DMS153 treated with DMSO at 0.1 percent for 48 hours (cell line): Measurements from ENCODE around the gene ARID1B.

ENCODE experiments used
- DNase-seq: peaks from one replicate; lab custom pipeline; 2025; ENCODE audit not compliant: unreplicated experiment; lab: John Stamatoyannopoulos, UW

ARID1B gene

DNA sequence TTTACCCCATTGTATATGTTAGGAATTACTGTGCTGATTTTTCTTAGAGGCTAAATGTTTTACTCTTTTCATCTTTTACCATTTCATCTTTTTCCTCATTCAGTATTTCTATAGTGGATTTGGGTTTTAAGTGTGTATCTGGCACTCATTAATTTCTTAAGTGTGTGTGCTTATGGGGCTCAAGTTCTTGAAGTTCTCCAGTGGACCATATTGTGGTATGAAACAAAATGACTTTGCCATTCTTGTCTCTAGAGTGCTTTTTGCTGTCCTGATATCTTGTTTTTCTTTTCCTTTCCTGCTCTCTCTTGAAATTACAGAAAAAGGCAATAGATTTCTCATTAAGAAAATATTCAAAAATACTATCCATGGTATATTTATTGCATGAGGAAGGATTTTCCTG is 123.1 kb downstream of the ARID1B start:
- DNase-seq = no peak

DNA sequence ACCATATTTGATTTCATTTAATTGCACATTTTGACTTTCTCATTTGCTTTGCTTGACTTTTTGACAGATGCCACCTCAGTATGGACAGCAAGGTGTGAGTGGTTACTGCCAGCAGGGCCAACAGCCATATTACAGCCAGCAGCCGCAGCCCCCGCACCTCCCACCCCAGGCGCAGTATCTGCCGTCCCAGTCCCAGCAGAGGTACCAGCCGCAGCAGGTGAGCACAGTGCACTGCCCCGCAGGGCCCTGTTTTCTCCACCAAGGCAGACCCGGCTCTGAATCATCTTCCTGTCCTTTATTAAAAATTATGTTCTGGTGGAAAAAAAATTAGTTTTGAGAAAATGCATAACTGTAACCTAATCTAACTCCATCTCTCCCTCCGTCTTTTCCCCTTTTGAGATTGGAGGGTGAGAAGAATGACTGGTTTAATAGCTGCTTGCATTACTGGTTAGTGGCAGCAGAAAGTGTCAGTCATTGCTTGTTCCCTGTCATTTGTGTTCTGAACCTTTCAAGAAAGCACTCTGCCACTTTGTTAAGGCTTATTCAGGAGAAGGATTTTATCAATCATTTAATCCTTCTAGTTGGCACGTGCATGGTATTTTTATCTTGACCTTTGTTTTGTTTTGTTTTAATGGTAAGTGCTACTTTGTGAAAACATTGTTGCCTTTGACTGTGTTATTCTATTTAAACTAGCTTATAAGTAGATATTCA is 124.3 kb downstream of the ARID1B start:
- DNase-seq = no peak

DNA sequence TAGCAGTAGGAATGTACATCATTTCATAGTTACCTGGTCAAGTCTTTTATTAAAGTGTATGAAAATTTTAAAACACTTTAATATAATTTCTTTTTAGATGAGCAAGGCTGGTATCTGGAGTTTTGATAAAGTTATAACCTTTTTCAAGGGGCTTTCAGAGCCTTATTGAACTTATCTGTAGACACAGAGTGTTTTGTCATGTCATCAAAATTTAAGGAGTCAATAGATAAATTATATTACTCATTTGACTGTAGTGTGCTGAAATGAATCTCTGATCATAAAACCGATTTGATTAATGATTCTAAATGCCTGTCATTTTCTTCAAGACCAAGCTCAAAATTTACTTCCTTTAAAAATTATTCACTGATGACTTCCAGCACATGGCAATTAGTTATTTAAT is 125.6 kb downstream of the ARID1B start:
- no peak for DNase-seq

DNA sequence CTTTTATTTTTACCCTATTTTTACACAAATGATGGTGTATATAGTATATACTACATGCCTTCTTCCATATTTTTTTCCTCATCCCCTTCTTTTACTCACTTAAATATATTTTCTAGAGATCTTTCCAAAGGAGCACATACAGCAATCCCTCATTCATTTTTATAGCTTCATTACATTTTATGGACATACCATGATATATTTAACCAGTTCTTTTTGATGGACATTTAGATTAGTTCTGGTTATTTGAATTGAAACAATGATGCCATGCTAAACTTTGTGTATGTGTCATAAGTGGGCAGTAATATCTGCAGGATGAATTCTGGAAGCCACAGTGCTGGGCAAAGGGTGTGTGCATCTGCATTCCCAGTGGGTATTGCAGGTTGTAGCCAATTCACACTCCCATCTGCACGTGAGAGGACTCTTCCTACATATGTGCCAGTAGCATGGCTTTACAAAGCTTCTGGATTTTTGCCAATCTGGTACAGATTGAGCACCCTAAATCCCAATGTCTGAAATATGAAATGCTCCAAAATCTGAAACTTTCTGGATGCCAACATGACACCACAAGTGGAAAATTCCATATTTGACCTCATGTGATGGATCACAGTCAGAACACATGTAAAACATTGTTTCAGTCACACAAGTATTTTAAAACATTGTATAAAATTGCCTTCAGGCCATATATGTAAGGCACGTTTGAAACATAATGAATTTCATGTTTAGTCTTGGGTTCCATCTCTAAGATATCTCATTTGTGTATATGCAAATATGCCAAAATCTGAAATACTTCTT is 127.2 kb downstream of the ARID1B start:
- no peak for DNase-seq

DNA sequence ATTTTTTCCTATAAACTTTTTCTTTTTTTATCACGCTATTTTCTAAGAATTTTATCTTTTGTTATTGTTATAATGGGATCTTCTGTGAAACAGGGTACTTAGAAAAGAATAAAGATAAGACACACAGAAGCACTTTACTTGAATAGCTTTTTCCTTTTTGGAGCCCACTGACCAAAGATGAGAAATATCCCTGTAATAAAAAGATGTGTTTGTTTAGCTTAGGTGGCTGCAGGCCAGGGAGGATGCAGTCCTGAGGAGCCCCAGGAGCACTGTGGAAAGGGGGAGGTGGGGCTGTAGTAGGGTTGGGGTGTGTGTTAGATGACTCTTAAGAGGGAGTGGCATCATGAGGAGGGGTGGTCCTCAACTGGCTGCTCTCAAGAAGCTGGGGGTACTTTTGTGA is 128.6 kb downstream of the ARID1B start:
- DNase-seq = no peak

DNA sequence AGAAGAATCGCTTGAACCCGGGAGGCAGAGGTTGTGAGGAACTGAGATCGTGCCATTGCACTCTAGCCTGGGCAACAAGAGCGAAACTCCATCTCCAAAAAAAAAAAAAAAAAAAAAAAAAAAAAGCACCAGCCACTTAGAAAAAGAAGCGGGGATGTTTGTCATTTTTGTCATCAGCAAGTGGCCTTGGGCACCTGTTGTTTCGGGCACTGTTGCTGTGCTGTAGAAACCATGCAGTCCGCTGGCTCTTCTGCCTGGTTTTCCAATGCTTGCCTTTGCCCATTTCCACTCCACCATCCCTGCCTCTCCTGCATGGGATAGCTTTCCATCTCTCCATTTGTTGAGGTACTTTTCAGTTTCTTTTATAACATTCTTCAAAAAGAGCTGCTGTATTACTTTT is 129.3 kb downstream of the ARID1B start:
- DNase-seq = no peak

DNA sequence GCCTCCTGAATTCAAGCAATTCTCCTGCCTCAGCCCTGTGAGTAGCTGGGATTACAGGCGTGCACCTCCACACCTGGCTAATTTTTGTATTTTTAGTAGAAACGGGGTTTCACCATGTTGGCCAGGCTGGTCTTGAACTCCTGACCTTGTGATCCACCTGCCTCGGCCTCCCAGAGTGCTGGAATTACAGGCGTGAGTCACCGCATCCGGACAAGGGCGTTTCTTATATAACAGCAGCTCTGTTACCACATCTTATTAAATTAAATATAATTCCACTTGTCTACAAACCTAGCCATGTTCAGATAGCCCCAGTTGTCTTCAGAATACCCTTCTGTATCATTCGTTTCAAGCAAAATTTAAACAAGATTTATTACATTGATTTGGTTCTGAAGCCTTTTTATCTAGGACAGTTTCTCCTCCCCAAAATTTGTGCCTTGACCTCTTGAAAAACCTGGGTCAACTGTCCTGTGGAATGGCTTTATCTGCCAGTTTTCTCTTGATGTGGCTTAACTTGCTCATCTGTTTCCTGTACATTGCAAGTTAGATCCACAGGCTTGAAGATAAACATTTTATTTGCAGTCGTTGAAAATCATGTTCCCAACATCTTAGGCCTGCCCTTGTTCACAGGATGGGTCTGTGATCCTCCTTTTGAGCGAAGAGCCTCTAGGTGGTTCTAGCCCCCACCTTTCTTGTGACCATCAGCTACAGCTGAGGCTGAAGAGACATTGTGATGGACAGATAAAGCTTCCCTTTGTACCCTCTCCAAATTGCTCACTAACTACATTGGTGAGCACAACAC is 132.2 kb downstream of the ARID1B start:
- DNase-seq = no peak

DNA sequence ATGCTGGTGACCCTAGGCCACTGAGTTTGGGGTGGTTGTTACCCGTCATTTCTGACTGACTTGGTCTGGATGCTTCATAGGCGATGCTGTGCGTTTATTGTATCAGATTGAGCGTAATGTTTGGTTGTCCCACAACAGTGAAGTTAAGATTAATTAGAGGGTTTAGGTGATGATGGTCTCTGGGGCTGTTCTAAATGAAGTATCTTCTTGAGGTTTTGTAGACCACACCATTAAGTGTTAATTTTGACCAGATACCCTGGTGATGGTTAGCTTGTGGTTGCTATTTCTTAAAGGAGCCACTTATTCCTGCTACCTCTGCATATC is 132.8 kb downstream of the ARID1B start:
- no peak for DNase-seq

DNA sequence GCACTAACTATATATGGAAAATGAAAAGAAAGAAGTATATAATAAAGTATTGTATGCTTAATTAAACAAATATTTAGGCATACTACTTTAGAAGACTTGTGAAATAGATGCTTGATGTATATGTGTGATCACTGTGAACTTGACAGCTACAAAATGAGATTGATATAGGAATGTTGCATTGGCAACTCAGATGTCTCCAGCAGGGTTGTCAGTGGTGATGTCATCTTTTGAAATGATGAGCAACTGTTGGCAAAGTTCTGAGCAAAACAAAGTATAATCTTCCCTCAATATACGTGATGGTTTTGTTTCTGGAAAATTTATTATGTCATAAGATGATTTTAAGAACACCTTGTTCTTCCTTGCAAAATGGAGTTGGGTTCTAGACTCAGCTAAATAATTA is 133.8 kb downstream of the ARID1B start:
- DNase-seq = no peak

DNA sequence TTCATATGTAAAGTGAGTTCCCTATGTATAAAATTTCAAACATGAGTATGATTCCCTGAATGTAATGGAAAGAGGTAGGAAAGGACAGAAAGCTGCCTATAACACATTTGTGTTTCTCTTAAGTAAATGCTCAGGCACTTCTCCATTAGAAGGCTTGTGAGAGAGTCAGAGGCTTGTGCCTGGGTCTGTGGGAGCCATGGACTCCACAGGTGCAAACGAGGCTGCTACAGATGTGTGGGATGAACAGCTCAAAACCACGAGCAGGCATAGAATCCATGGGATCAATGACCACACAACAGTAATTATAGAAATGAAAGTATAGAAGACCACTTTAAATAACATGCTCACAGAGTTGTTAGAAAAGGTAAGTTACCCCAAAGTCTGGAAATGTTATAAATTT is 134.4 kb downstream of the ARID1B start:
- DNase-seq = no peak

DNA sequence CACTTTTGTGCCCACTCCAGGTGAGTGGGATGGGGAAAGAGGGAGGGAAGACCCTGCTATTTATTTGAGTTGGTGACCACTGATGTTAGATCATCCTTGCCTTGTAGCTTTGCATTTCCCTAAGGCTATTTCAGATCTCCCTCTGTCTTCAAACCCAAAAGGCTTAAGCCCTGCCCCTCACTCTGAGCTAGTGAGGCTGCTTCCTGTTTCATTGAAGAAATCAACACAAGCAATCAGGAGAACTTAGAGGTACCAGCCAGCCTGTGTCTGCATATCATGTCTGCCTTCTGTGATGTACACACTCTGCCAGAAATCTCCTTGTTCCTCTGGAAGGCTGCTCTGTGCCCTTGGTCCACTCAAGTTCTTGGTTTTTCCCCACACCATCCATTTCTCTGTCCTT is 135.3 kb downstream of the ARID1B start:
- DNase-seq = no peak

DNA sequence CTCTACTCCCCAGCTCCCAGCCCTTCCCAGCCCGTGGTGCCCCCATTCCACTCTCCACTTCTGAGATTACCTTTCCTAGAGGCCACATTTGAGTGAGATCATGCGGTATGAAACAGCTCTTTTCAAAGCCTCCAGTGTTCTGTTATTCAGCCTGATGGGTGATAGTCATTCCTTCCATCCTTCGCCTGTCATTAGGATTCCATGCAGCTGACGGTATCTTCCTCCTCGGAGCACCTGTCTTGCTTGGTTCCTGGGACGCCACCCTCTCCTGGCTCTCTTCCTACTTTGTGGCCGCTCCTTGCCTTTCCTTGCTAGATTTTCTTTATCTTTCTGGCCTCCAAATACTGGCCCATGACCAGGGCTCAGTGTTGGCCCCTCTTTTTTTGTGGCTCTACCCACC is 137.0 kb downstream of the ARID1B start:
- DNase-seq = no peak

DNA sequence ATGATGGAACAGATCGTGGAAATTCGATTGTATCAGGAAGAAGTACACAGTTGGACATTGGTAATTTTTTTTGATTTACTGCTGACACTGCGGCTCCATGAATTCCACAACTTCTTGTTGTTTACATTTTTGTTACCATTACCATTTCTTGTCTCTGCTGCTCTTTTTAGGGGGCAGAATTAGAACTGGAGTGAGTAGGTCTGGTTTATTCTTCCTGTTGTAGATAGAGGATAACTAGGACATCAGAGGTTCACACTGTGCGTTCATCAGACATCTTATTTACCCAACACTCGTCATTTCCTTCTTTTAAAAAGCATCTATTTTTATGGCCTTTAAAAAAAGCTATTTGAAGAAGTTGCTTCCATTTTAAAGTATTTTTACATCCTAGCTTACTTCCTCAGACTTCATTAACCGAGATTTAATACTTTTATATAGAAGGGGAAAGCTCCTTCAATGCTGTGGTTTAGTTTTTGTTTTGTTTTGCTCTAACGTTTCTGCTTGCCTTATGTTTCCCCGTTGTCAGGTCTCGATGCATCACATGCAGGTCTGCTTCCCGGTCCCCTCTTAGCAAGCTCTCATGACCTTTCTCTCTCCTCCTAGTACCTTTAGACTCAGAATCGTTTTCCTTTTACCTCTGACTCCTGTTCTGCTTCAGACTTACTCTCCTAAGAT is 139.1 kb downstream of the ARID1B start:
- DNase-seq = no peak

DNA sequence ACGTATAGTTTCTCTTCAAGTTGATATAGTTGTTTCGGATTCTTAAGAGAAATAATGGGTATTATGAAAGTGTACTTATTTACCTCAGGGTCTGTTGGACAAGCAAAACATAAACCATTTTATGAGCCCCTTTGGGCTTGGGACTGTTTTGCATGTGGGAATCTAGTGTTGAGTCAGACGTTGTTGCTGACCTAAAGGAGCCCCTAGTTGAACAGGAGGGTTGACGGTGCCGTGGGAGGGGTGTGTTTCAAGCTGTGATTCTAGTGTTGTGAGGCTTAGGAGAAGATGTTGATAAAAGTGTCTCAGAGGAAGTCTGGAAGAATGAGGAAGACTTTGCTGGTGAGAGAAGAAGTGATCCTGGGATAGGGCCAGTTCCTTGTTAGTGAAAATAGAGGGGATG is 140.0 kb downstream of the ARID1B start:
- no peak for DNase-seq

DNA sequence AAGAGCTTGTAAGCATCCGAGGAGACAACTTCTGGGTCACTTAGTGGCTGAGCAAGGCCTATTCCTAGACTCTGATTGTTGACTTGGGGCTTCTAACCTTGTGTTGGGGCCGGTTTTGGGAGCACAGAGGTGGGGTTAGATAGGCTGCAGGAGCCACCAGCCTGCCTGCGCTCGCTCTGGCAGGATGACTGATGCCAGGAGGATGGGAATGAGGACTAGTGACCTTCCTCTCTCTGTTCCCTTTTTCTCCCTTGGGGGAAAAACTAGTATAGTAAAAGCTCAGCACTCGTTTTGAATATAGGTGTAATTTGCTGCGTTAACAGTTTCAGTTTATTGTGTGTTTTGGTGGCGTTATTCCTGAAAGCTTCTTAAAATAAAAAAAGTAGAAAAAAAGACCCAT is 141.5 kb downstream of the ARID1B start:
- no peak for DNase-seq

DNA sequence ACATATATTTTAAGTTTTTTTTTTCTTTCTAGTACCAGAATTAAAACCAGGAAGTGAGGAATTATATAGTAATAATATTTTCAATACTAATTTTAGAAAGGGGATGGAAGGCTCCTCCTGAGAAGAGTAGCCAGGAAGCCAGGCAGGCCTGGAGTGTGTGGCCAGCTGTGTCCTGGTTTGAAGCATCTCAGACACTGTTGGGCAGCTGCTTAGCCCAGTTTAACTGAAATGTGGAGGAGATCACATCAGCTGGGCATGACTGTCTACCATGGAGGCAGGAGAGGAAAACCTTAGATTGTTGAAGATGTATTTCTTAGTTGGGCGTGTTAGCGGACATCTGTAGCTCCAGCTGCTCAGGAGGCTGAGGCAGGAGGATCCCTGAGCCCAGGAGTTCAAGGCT is 142.2 kb downstream of the ARID1B start:
- DNase-seq = no peak

DNA sequence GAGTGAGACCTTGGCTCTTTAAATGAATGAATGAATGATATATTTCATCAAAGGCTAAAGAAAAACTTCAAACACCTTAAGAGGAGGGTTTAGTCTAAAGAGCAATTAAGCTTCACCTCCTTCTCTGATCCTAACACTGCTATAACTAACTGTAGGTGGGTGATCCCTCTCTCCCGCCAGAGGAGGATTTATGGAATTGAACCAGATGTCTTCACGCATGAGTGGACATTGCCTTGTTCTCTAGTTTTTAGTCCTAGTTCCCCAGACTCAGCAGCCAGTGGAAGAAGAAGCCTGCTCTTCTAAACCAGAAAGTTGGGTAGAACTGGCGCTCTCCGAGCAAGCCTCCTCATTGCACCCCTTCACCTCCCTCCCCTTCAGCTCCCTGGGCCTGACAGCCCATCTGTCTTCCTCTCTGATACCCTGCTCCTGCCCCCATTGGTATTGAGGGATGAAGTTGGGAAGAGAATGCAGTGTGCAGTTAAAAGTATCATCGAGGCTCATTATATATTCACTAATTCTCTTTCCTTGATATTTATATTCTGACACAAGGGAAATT is 142.7 kb downstream of the ARID1B start:
- DNase-seq = no peak

DNA sequence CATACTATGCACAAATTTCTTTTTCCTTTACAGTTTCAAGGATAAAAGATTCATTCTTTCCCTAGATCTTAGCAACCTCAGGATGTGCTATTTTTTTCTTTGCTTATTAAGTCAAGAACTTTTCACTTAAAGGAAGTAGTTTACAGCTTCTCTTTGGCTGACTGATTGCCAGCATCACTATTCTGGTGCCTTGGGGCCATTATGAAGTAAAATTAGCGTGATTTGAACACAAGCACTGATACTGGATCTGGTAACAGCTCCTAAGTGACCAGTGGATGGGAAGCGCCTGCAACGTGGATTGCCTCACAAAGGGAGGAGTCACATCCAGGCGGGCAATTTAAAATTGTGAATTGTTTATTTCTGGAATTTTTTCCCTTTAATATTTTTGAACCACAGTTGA is 147.1 kb downstream of the ARID1B start:
- DNase-seq = no peak

DNA sequence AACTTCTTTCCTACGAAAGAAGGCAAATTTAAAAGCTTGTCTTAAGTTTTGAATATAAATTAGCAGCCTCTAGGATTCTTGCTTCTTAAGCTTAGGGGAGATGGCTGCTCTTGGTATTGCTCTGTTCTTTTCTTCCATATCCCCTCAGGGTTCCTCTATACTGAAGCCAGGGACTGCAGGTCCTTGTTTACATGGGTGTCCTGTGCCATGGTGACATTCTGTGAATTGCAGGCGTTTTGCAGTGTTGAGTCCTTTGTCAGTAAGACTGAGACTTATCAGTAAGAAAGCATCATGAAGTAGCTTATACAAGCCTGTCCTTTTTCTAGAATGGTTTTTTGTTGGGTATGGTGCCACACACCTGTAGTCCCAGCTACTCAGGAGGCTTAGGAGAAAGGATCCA is 147.8 kb downstream of the ARID1B start:
- DNase-seq = no peak

DNA sequence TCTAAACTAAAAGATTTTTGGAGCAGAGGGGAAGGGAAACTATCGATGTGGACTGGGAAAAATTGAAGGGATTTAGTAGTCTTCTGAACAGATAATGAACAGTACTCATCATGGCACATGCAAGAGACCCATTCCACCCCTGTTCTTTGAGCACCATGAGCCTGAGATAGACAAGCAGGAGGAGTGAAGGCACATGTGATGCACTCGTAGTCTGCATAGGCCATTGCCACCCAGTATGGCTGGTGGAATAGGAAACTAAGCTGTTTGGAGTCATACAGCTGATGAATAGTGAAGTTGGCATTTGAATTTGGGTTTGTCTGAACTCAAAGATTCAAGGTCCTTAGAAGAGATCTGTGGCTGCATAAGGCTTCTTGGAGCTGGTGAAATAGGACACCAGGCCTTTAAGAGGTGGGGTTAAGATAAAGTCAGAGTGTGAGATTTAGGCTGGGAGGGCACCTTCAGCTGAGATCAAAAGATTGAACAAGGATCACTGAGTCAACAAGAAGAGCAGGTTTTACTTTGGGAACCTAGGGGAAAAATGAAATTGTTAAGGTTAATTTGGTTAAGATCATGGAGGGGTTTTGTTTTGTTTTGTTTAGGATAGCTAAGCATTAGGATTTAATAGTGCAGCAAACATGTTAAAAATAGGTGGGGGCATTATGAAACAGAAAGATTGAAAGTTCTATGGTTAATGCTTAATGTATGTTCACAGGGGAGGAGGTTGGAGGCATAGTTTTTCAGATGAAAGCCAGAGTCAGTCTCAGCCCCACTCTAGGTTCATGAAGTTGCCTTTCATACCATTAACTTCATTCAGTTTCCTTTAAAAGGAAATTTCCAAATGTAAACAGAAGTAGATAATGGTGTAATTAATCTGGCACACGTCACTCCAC is 148.8 kb downstream of the ARID1B start:
- no peak for DNase-seq
